K562 (cell line): ENCODE measurements around the gene KLK14. TPM values are rescaled to one million over a fixed set of nuclear protein-coding genes. Genes with fewer than 3 reads are reported as not detected.

Experiments
- ATAC-seq: fragments of 200-7000 bp; cut with Tn5 transposase; 3 replicates; pipeline ENCODE4 v1.9.1; 2020; ENCODE audit warnings: moderate library complexity
- BruUV-seq: library from RNA; stranded (reverse); fragments of 400-500 nt; replicated peaks from 2 replicates; lab custom pipeline; 2021; lab: Mats Ljungman, UMichigan
- CTCF ChIA-PET: fragments of 300-600 bp; formaldehyde crosslinking; extraction: SDS; loops from one replicate; lab custom pipeline; 2021; ENCODE audit warnings: low intra/inter-chr PET ratio; lab: Yijun Ruan, JAX
- POLR2A ChIA-PET: fragments of 300-600, 350-650 bp; sonication (Branson Sonifier 250); formaldehyde crosslinking; extraction: SDS; loops from one replicate; lab custom pipeline; 2021; ENCODE audit warnings: antibody characterized with exemption, inconsistent platforms; lab: Yijun Ruan, JAX
- DNase-seq, 4 experiments: peaks; one replicate each; pipeline versions ENCODE4 v3.0.0 to v3.0.0-alpha.2; 2011 to 2018; ENCODE audit warnings: low spot score in 3 of 4, mixed read lengths in 3 of 4; ENCODE audit errors: extremely low read depth in 1 of 4
- FAIRE-seq: peaks from 2 replicates; lab custom pipeline; 2011; peaks lifted over from hg19 to GRCh38; lab: Jason Lieb, UNC
- H2AFZ ChIP-seq: 2 replicates; pipeline ENCODE4 v1.6.0; 2011; ENCODE audit warnings: low read depth, low read length, control low read depth, inconsistent platforms
- H3K27ac ChIP-seq: fragments of 200-600 bp; 3 replicates; pipeline ENCODE4 v1.8.0; 2011; ENCODE audit warnings: low read depth, mild to moderate bottlenecking, control low read depth, inconsistent platforms, low read length, moderate library complexity, mixed read lengths; ENCODE audit errors: extremely low read depth
- H3K27me3 ChIP-seq, 2 experiments: fragments of 300-600 bp in 1 of 2; 2 replicates in 1 of 2; 3 replicates in 1 of 2; pipeline versions ENCODE4 v1.6.0 to v1.8.0; 2011; ENCODE audit warnings: inconsistent platforms in 2 of 2, low read length in 2 of 2, mild to moderate bottlenecking in 1 of 2, mixed read lengths in 1 of 2, moderate library complexity in 1 of 2; ENCODE audit not compliant: control insufficient read depth in 2 of 2, insufficient read depth in 2 of 2
- H3K36me3 ChIP-seq: fragments of 300-600 bp; 3 replicates; pipeline ENCODE4 v1.8.0; 2011; ENCODE audit warnings: mild to moderate bottlenecking, low read length, inconsistent platforms; ENCODE audit not compliant: control insufficient read depth, insufficient read depth
- H3K4me1 ChIP-seq, 2 experiments: fragments of 200-600 bp in 1 of 2; replicated peaks in 1 of 2; 2 replicates in 1 of 2; 3 replicates in 1 of 2; pipeline versions ENCODE4 v1.5.1 to v1.8.0; 2011; ENCODE audit warnings: inconsistent platforms in 2 of 2, low read length in 2 of 2, mild to moderate bottlenecking in 1 of 2, mixed read lengths in 1 of 2, moderate library complexity in 1 of 2; ENCODE audit not compliant: control insufficient read depth in 2 of 2, insufficient read depth in 2 of 2
- H3K4me2 ChIP-seq: 2 replicates; pipeline ENCODE4 v1.6.1; 2011; ENCODE audit warnings: low read length, control low read depth, inconsistent platforms, mixed read lengths; ENCODE audit not compliant: insufficient read depth
- H3K4me3 ChIP-seq: fragments of 200-600 bp; sonication (generic), shearing (Covaris generic); 2 replicates; pipeline ENCODE4 v1.5.1; 2016; ENCODE audit warnings: control low read depth, inconsistent platforms
- H3K79me2 ChIP-seq: fragments of 200-600 bp; 3 replicates; pipeline ENCODE4 v1.8.0; 2011; ENCODE audit warnings: low read length, inconsistent platforms; ENCODE audit not compliant: control insufficient read depth, insufficient read depth
- H3K9ac ChIP-seq, 2 experiments: 2 replicates each; pipeline versions ENCODE4 v1.6.0 to v1.6.1; 2011; ENCODE audit warnings: low read depth in 2 of 2, low read length in 2 of 2, control low read depth in 1 of 2, inconsistent platforms in 1 of 2, mild to moderate bottlenecking in 1 of 2, mixed read lengths in 1 of 2; ENCODE audit not compliant: insufficient read depth in 1 of 2
- H3K9me1 ChIP-seq: one replicate; pipeline ENCODE4 v1.6.0; 2011; ENCODE audit warnings: inconsistent platforms, mild to moderate bottlenecking, low read length, moderate library complexity; ENCODE audit not compliant: control insufficient read depth, insufficient read depth
- H3K9me3 ChIP-seq: replicated peaks from 2 replicates; pipeline ENCODE4 v1.5.1; 2011; ENCODE audit warnings: low read depth, low read length, inconsistent platforms; ENCODE audit not compliant: control insufficient read depth, insufficient read depth
- H4K20me1 ChIP-seq: replicated peaks from 2 replicates; pipeline ENCODE4 v1.6.1; 2011; ENCODE audit warnings: low read length, inconsistent platforms, mixed read lengths; ENCODE audit not compliant: control insufficient read depth, insufficient read depth
- CBFA2T3 ChIP-seq: fragments of 450-650 bp; IDR thresholded peaks from 2 replicates; pipeline ENCODE4 v1.6.1; 2017
- CEBPB ChIP-seq: fragments of 450-650 bp; IDR thresholded peaks from 2 replicates; pipeline ENCODE4 v1.6.1; 2016; ENCODE audit warnings: missing genetic modification characterization, missing compliant biosample characterization
- L3MBTL2 ChIP-seq: fragments of 450-650 bp; IDR thresholded peaks from 2 replicates; pipeline ENCODE4 v1.6.1; 2016; ENCODE audit warnings: mild to moderate bottlenecking, moderate library complexity
- MED1 ChIP-seq: sonication (generic); formaldehyde crosslinking; IDR thresholded peaks from 2 replicates; pipeline ENCODE4 v1.8.1; 2023; ENCODE audit warnings: missing genetic modification reagents, borderline replicate concordance
- MEIS2 ChIP-seq: fragments of 450-650 bp; IDR thresholded peaks from 2 replicates; pipeline ENCODE4 v1.6.1; 2014; ENCODE audit warnings: mild to moderate bottlenecking; ENCODE audit not compliant: partially characterized antibody
- NFIC ChIP-seq: fragments of 450-650 bp; IDR thresholded peaks from 2 replicates; pipeline ENCODE4 v1.6.1; 2017; ENCODE audit warnings: mild to moderate bottlenecking, inconsistent platforms
- ZC3H4 ChIP-seq: sonication (generic); formaldehyde crosslinking; IDR thresholded peaks from 2 replicates; pipeline ENCODE4 v1.9.0; 2021; ENCODE audit warnings: missing genetic modification reagents, borderline replicate concordance
- ZEB2 ChIP-seq: fragments of 450-650 bp; IDR thresholded peaks from 2 replicates; pipeline ENCODE4 v1.6.1; 2016
- ZZZ3 ChIP-seq: fragments of 450-650 bp; IDR thresholded peaks from 2 replicates; pipeline ENCODE4 v1.6.1; 2016; ENCODE audit warnings: antibody characterized with exemption, mild to moderate bottlenecking, moderate library complexity
- WGBS: fragments of 100-300 bp; shearing (Covaris generic); methylation state at CpG from one replicate; pipeline ENCODE4 v1.1.6; 2016; ENCODE audit warnings: low coverage, mixed read lengths; ENCODE audit not compliant: insufficient coverage; ENCODE audit errors: missing lambda C conversion rate; 5-methylcytosine and 5-hydroxymethylcytosine counted together
- in situ Hi-C: fragments of 300-500 bp; cut with MboI; formaldehyde crosslinking; loops from 4 replicates; pipeline ENCODE4 v1.15.0; 2018; ENCODE audit warnings: inconsistent platforms, mixed read lengths
- intact Hi-C: fragments of 100-400 bp; cut with micrococcal nuclease; formaldehyde crosslinking; loops from 2 replicates; pipeline ENCODE4 v1.14.2; 2022
- polyA plus RNA-seq, 8 experiments: library from polyadenylated mRNA; depleted of rRNA in 4 of 8; stranded (reverse) in 5 of 8; unstranded in 3 of 8; fragments of >200 nt; fragmentation: Nextera tagmentation in 2 of 8; fragmentation: Illumina TruSeq in 1 of 8; extraction: Ambion mirVana in 2 of 8; extraction: Trizol in 1 of 8; gene quantifications; 2 replicates each; pipeline versions ENCODE4 v1.2.1 to v1.2.3, GENCODE V29; 2011 to 2014; ENCODE audit warnings: inconsistent platforms in 1 of 8, missing spikeins in 1 of 8
- total RNA-seq, 7 experiments: library from RNA; depleted of rRNA in 6 of 7; stranded (reverse); fragments of >200 nt in 6 of 7; fragmentation: Illumina TruSeq in 2 of 7; extraction: Trizol in 2 of 7; gene quantifications; 2 replicates each; pipeline versions ENCODE4 v1.2.1 to v1.2.3, GENCODE V29; 2011 to 2021; ENCODE audit warnings: low replicate concordance in 1 of 7
- TF ChIP-seq, protein P1 (sequence below): fragments of 250-450 bp; sonication (Bioruptor Pico); IDR thresholded peaks from 2 replicates; pipeline ENCODE4 v1.4.0; 2020; ENCODE audit warnings: mild to moderate bottlenecking, moderate library complexity

The KLK14 gene
- total and polyA plus RNA-seq, 9 of the 15 experiments (the other 6 are each of a cell fraction or from before 2014, with no cell fraction given): not detected

DNA sequence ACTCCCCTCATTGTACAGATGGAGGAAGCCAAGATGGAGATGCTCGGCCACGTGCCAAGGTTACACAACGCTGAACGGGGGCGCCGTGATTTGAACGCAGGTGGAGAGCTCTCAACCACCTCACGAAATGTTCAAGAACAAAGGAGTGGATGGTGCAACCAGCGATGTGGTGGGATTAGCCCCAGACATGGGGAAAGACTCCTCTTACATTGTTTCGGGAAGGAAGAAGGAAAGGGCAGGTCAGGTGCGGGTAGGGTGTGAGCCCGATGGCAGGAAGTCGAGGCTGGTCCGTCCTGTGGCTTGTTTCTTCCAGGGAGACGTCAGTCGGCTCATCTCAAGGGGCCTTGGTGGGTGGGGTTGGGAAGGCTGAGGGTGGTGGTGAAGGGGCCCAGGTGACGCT, 7.1 kb upstream of the KLK14 start:
- H3K4me2 ChIP-seq: no peak overlapping the region
- ChIA-PET POLR2A (interaction anchor here (0.6 kb wide), 1 partner anchor 278 kb away, joined by 4 read pairs; no protein-coding TSS in a partner anchor), CTCF (no interaction called here)
- ATAC-seq (no peak), FAIRE-seq (no peak), DNase-seq (no peak)
- peaks cover 17 to 51% of the 10 kb centered on the region in 2 experiments; a peak in 3 of 5 replicates for H3K27me3 ChIP-seq
- intact Hi-C loops: loop anchor here (5.0 kb wide), 1 partner anchor 382 kb away; no protein-coding TSS in a partner anchor
- H3K27ac ChIP-seq: no peak overlapping the region
- H3K4me1 ChIP-seq: peaks cover 0 to 3% of the 10 kb centered on the region in 2 experiments; a peak in 1 of 5 replicates
- no peak overlapping the region for H2AFZ ChIP-seq
- H3K36me3 ChIP-seq: no peaks in the 10 kb centered on the region
- H4K20me1 ChIP-seq: 0 out of 2 replicates have a peak, but pooled peaks cover 5% of the 10 kb centered on the region
- H3K9me1 ChIP-seq: peaks cover 4% of the 10 kb centered on the region
- TF ChIP-seq ZC3H4 (CRISPR knock-in tag) (no peak), ZEB2 (no peak), MEIS2 (no peak), MED1 (CRISPR knock-in tag) (no peak), CBFA2T3 (no peak), NFIC (peak; percentile 36; the same call in 1 of the 2 replicates), CEBPB (tag) (0 out of 2 replicates have a peak, but pooled peaks have one; percentile 8), ZZZ3 (no peak), L3MBTL2 (0 out of 2 replicates have a peak, but pooled peaks have one; percentile 12)
- TF ChIP-seq, protein P1, sequence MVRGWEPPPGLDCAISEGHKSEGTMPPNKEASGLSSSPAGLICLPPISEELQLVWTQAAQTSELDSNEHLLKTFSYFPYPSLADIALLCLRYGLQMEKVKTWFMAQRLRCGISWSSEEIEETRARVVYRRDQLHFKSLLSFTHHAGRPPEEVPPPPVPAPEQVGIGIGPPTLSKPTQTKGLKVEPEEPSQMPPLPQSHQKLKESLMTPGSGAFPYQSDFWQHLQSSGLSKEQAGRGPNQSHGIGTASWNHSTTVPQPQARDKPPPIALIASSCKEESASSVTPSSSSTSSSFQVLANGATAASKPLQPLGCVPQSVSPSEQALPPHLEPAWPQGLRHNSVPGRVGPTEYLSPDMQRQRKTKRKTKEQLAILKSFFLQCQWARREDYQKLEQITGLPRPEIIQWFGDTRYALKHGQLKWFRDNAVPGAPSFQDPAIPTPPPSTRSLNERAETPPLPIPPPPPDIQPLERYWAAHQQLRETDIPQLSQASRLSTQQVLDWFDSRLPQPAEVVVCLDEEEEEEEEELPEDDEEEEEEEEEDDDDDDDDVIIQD: no peak
- WGBS: 6% methylated on average over 16 of the region's 17 CpGs
- no peaks in the 10 kb centered on the region for H3K79me2 ChIP-seq
- no peak overlapping the region for H3K4me3 ChIP-seq
- no peaks in the 10 kb centered on the region for H3K9me3 ChIP-seq
- in situ Hi-C loops: loop anchor here (5.0 to 10.0 kb wide), 3 partner anchors 67 to 385 kb away; no protein-coding TSS in a partner anchor
- no peak overlapping the region for H3K9ac ChIP-seq
- BruUV-seq: no TSS peak
